H9 (cell line): ENCODE data around the gene IL17RE. TPM values are rescaled to one million over a fixed set of nuclear protein-coding genes. Genes with fewer than 3 reads are reported as not detected.

Experiments used
- DNase-seq: peaks from one replicate; pipeline ENCODE4 v3.0.0-alpha.2; 2017
- H2AFZ ChIP-seq: one replicate; pipeline ENCODE4 v1.6.1; 2013; ENCODE audit warnings: mild to moderate bottlenecking, low read length, control low read depth, moderate library complexity
- H2AK5ac ChIP-seq: 2 replicates; pipeline ENCODE4 v1.6.1; 2013; ENCODE audit warnings: low read length, control low read depth, mixed read lengths; ENCODE audit not compliant: insufficient read length
- H2BK120ac ChIP-seq: one replicate; pipeline ENCODE4 v1.6.1; 2013; ENCODE audit warnings: low read depth, mild to moderate bottlenecking, low read length, control low read depth, inconsistent platforms; ENCODE audit not compliant: poor library complexity, severe bottlenecking
- H2BK12ac ChIP-seq: 2 replicates; pipeline ENCODE4 v1.6.1; 2013; ENCODE audit warnings: low read length, control low read depth, mixed read lengths, low read depth; ENCODE audit not compliant: insufficient read length
- H2BK15ac ChIP-seq: 2 replicates; pipeline ENCODE4 v1.6.1; 2013; ENCODE audit warnings: low read depth, low read length, control low read depth
- H2BK20ac ChIP-seq: one replicate; pipeline ENCODE4 v1.6.1; 2013; ENCODE audit warnings: low read depth, mild to moderate bottlenecking, low read length, control low read depth, inconsistent platforms; ENCODE audit not compliant: poor library complexity, severe bottlenecking
- H2BK5ac ChIP-seq: 2 replicates; pipeline ENCODE4 v1.6.1; 2013; ENCODE audit warnings: low read length, control low read depth, mixed read lengths; ENCODE audit not compliant: insufficient read length
- H3K14ac ChIP-seq: 2 replicates; pipeline ENCODE4 v1.6.1; 2013; ENCODE audit warnings: low read length, control low read depth; ENCODE audit not compliant: insufficient read depth
- H3K18ac ChIP-seq: 2 replicates; pipeline ENCODE4 v1.6.1; 2013; ENCODE audit warnings: low read depth, mild to moderate bottlenecking, mixed read lengths, low read length, control low read depth; ENCODE audit not compliant: insufficient read length
- H3K23ac ChIP-seq: 2 replicates; pipeline ENCODE4 v1.6.1; 2013; ENCODE audit warnings: low read length, control low read depth, mixed read lengths, low read depth; ENCODE audit not compliant: insufficient read length
- H3K23me2 ChIP-seq: 2 replicates; pipeline ENCODE4 v1.6.1; 2013; ENCODE audit warnings: low read depth, mild to moderate bottlenecking, mixed read lengths, low read length, control low read depth; ENCODE audit not compliant: insufficient read length, poor library complexity, severe bottlenecking
- H3K27ac ChIP-seq: 2 replicates; pipeline ENCODE4 v1.5.1; 2013; ENCODE audit warnings: low read length, control low read depth, mixed read lengths, low read depth; ENCODE audit not compliant: insufficient read length
- H3K27me3 ChIP-seq: 2 replicates; pipeline ENCODE4 v1.6.1; 2013; ENCODE audit warnings: low read length, control low read depth, inconsistent platforms; ENCODE audit not compliant: insufficient read depth
- H3K4ac ChIP-seq: 2 replicates; pipeline ENCODE4 v1.6.1; 2013; ENCODE audit warnings: low read depth, mild to moderate bottlenecking, control low read depth, inconsistent platforms, low read length, moderate library complexity
- H3K4me1 ChIP-seq: 2 replicates; pipeline ENCODE4 v1.6.1; 2013; ENCODE audit warnings: low read length, control low read depth, inconsistent platforms; ENCODE audit not compliant: insufficient read depth
- H3K4me2 ChIP-seq: 2 replicates; pipeline ENCODE4 v1.6.1; 2013; ENCODE audit warnings: low read length, control low read depth, mixed read lengths; ENCODE audit not compliant: insufficient read length, insufficient read depth
- H3K56ac ChIP-seq: 2 replicates; pipeline ENCODE4 v1.6.1; 2013; ENCODE audit warnings: low read depth, mild to moderate bottlenecking, mixed read lengths, low read length, control low read depth; ENCODE audit not compliant: insufficient read length
- H3K79me1 ChIP-seq: 2 replicates; pipeline ENCODE4 v1.6.1; 2013; ENCODE audit warnings: low read depth, mild to moderate bottlenecking, moderate library complexity, low read length, control low read depth, inconsistent platforms; ENCODE audit not compliant: insufficient read depth, poor library complexity, severe bottlenecking
- H3K79me2 ChIP-seq: 2 replicates; pipeline ENCODE4 v1.6.1; 2013; ENCODE audit warnings: low read length, control low read depth, inconsistent platforms; ENCODE audit not compliant: insufficient read depth
- H3K9ac ChIP-seq: 2 replicates; pipeline ENCODE4 v1.6.1; 2013; ENCODE audit warnings: low read length, control low read depth, mixed read lengths; ENCODE audit not compliant: insufficient read length; ENCODE audit errors: extremely low read depth
- H3K9me3 ChIP-seq: one replicate; pipeline ENCODE4 v1.6.1; 2013; ENCODE audit warnings: low read depth, low read length, inconsistent platforms; ENCODE audit not compliant: control insufficient read depth
- H3T11ph ChIP-seq: one replicate; pipeline ENCODE4 v1.6.1; 2013; ENCODE audit warnings: mild to moderate bottlenecking, low read length, control low read depth, inconsistent platforms
- H4K20me1 ChIP-seq: one replicate; pipeline ENCODE4 v1.6.1; 2013; ENCODE audit not compliant: control insufficient read depth, insufficient read length, insufficient read depth
- H4K5ac ChIP-seq: 2 replicates; pipeline ENCODE4 v1.6.1; 2013; ENCODE audit warnings: low read depth, mild to moderate bottlenecking, mixed read lengths, low read length, control low read depth; ENCODE audit not compliant: insufficient read length
- H4K8ac ChIP-seq: replicated peaks from 2 replicates; pipeline ENCODE4 v1.6.1; 2013; ENCODE audit warnings: low read length, control low read depth, mixed read lengths, low read depth; ENCODE audit not compliant: insufficient read length
- H4K91ac ChIP-seq: 2 replicates; pipeline ENCODE4 v1.6.1; 2013; ENCODE audit warnings: low read depth, mild to moderate bottlenecking, moderate library complexity, mixed read lengths, low read length, control low read depth; ENCODE audit not compliant: insufficient read length
- H3K27ac Mint-ChIP-seq, 3 experiments: 2 replicates in 2 of 3; 3 replicates in 1 of 3; pipeline ENCODE4 v1.8.0; 2020 to 2021; ENCODE audit warnings: mixed read lengths in 3 of 3, mild to moderate bottlenecking in 1 of 3, moderate library complexity in 1 of 3
- H3K27me3 Mint-ChIP-seq: 2 replicates; pipeline ENCODE4 v1.8.0; 2021; ENCODE audit warnings: low read depth, mild to moderate bottlenecking, moderate library complexity, mixed read lengths
- H3K36me3 Mint-ChIP-seq, 3 experiments: 2 replicates in 2 of 3; 3 replicates in 1 of 3; pipeline ENCODE4 v1.8.0; 2020 to 2021; ENCODE audit warnings: low read depth in 3 of 3, mixed read lengths in 3 of 3; ENCODE audit not compliant: insufficient read depth in 1 of 3
- H3K4me1 Mint-ChIP-seq, 2 experiments: 2 replicates each; pipeline ENCODE4 v1.8.0; 2020; ENCODE audit warnings: mixed read lengths in 2 of 2
- H3K4me3 Mint-ChIP-seq, 2 experiments: 2 replicates in 1 of 2; 3 replicates in 1 of 2; pipeline ENCODE4 v1.8.0; 2020 to 2021; ENCODE audit warnings: mild to moderate bottlenecking in 2 of 2, mixed read lengths in 2 of 2, moderate library complexity in 1 of 2
- H3K9me3 Mint-ChIP-seq, 2 experiments: 2 replicates in 1 of 2; 3 replicates in 1 of 2; pipeline ENCODE4 v1.8.0; 2020; ENCODE audit warnings: mild to moderate bottlenecking in 2 of 2, mixed read lengths in 2 of 2, moderate library complexity in 1 of 2
- CTCF ChIP-seq: fragments of 200-600 bp; sonication (generic); conservative IDR thresholded peaks from 3 replicates; pipeline ENCODE4 v1.8.0; 2021; ENCODE audit warnings: antibody characterized with exemption, mild to moderate bottlenecking
- WGBS: extraction: QIAGEN DNeasy Blood & Tissue Kit; methylation state at CpG from one replicate; pipeline ENCODE4 v1.1.7; 2013; ENCODE audit warnings: missing lambda C conversion rate, low lambda C conversion rate, mixed read lengths; ENCODE audit not compliant: insufficient read length; ENCODE audit errors: extremely low coverage; 5-methylcytosine and 5-hydroxymethylcytosine counted together
- total RNA-seq: library from RNA; stranded (reverse); gene quantifications from 2 replicates; pipeline ENCODE4 v1.2.1, GENCODE V29; 2021

IL17RE gene
- total RNA-seq, 1 experiment from 2014 or later: 2.1 TPM

DNA sequence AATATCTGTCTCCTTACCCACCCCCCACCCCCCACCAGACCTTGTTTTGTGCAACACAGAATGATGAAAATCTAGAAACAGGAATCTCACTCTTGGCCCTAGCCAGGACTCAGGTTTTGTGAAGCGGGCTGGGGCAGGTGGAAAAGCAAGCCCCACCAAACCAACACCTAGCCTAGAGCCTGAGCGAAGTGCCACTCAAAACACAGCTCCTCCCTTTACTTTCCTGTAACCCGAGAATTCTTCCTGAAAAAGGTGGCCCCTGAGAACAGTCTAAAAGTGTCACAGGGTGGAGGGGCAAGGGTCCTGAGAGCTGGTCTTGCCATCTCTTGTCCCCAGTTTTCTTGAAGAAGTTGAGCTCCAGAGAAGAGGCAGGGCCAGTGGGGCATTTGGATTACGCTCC, 41.4 kb upstream of the IL17RE start:
- peaks cover 27% of the 10 kb centered on the region for H3K27me3 Mint-ChIP-seq
- H3K4ac ChIP-seq: no peak overlapping the region
- no peaks in the 10 kb centered on the region for H3K9me3 Mint-ChIP-seq
- H4K91ac ChIP-seq: no peak overlapping the region
- H3K4me1 Mint-ChIP-seq: peaks cover 19 to 35% of the 10 kb centered on the region in 2 experiments
- H3T11ph ChIP-seq: no peak overlapping the region
- no peaks in the 10 kb centered on the region; the same call in none of the 2 replicates for H3K27me3 ChIP-seq
- peaks cover 5% of the 10 kb centered on the region for H3K23me2 ChIP-seq
- no peak overlapping the region for H3K27ac ChIP-seq
- no peaks in the 10 kb centered on the region for H4K20me1 ChIP-seq
- no peak overlapping the region for H3K4me3 Mint-ChIP-seq
- H3K14ac ChIP-seq: no peak overlapping the region
- no peak overlapping the region for H2BK20ac ChIP-seq
- no peak overlapping the region for H2BK15ac ChIP-seq
- H2AFZ ChIP-seq: no peak overlapping the region
- no peak overlapping the region for H3K23ac ChIP-seq
- H2AK5ac ChIP-seq: no peak overlapping the region
- DNase-seq: no peak
- H3K79me2 ChIP-seq: no peaks in the 10 kb centered on the region
- no peak overlapping the region for H2BK12ac ChIP-seq
- H4K5ac ChIP-seq: no peak overlapping the region
- H3K4me1 ChIP-seq: no peaks in the 10 kb centered on the region
- H3K56ac ChIP-seq: no peak overlapping the region
- no peak overlapping the region for H2BK120ac ChIP-seq
- no peaks in the 10 kb centered on the region for H3K9me3 ChIP-seq
- no peak overlapping the region for H2BK5ac ChIP-seq
- H3K79me1 ChIP-seq: no peaks in the 10 kb centered on the region
- no peak overlapping the region for H3K27ac Mint-ChIP-seq
- no CpG with 5 or more reads among the region's 4 CpGs for WGBS
- no peak overlapping the region for H4K8ac ChIP-seq
- no peak overlapping the region for H3K18ac ChIP-seq
- no peak overlapping the region for H3K4me2 ChIP-seq
- no peak for TF ChIP-seq CTCF
- no peaks in the 10 kb centered on the region for H3K36me3 Mint-ChIP-seq
- no peak overlapping the region for H3K9ac ChIP-seq
